ENCODE measurements around the gene BAD. TPM values are rescaled to one million over a fixed set of nuclear protein-coding genes. Genes with fewer than 3 reads are reported as not detected.
A peak's percentile ranks its signal among the peaks of the same experiment; 100 is the strongest.

Gene BAD
- total RNA-seq, 1 experiment from 2014 or later = 48.4 TPM

GRCh38 chr11:64268893-64269539 lies 15.4 kb downstream of the BAD start:
- Histone ChIP-seq H3K36me3 (ENCODE audit: insufficient read depth, low read length, poor library complexity, severe bottlenecking) (peaks cover 17% of the 10 kb centered on the region), H3K4me1 (ENCODE audit: insufficient read depth, low read length, poor library complexity, severe bottlenecking) (peaks cover 16% of the 10 kb centered on the region), H3K27ac (ENCODE audit: low read depth, low read length, poor library complexity, severe bottlenecking) (peak overlapping the region; percentile 94), H3K27me3 (replicated peaks; ENCODE audit: insufficient read depth, low read depth, low read length, poor library complexity) (no peaks in the 10 kb centered on the region), H3K4me3 (ENCODE audit: low read depth, low read length, poor library complexity, severe bottlenecking) (peak overlapping the region; percentile 78), H3K9me3 (ENCODE audit: low read depth, low read length, poor library complexity, severe bottlenecking) (no peaks in the 10 kb centered on the region)
- TF ChIP-seq EZH2 (IDR thresholded peaks at IDR 0.05; ENCODE audit: borderline replicate concordance, low read depth, low read length, poor library complexity, severe bottlenecking) (no peak), CTCF (conservative IDR thresholded peaks at IDR 0.05; ENCODE audit: low read depth, low read length) (no peak)
- intact Hi-C loops (cut with micrococcal nuclease; ENCODE audit: unreplicated experiment) = no loop called here
- POLR2A ChIA-PET (ENCODE audit: low non-redundant PET) = no interaction called here
- CTCF ChIA-PET = interaction anchor here (1.7 kb wide), 1 partner anchor 86 kb away, joined by 4 read pairs; no protein-coding TSS in a partner anchor
- no TSS peak for BruUV-seq (replicated peaks)
- DNase-seq (ENCODE audit: low spot score) = no peak

- Histone ChIP-seq H3K27ac (ENCODE audit: low read depth, low read length, poor library complexity, severe bottlenecking) (peak overlapping the region; percentile 94), H3K36me3 (ENCODE audit: insufficient read depth, low read length, poor library complexity, severe bottlenecking) (peaks cover 25% of the 10 kb centered on the region), H3K27me3 (replicated peaks; ENCODE audit: insufficient read depth, low read depth, low read length, poor library complexity) (no peaks in the 10 kb centered on the region), H3K4me1 (ENCODE audit: insufficient read depth, low read length, poor library complexity, severe bottlenecking) (peaks cover 16% of the 10 kb centered on the region), H3K4me3 (ENCODE audit: low read depth, low read length, poor library complexity, severe bottlenecking) (peak overlapping the region; percentile 78), H3K9me3 (ENCODE audit: low read depth, low read length, poor library complexity, severe bottlenecking) (no peaks in the 10 kb centered on the region)
- TF ChIP-seq EZH2 (IDR thresholded peaks at IDR 0.05; ENCODE audit: borderline replicate concordance, low read depth, low read length, poor library complexity, severe bottlenecking) (no peak), CTCF (conservative IDR thresholded peaks at IDR 0.05; ENCODE audit: low read depth, low read length) (no peak)
- DNase-seq (ENCODE audit: low spot score) = peak; percentile 47
- ChIA-PET CTCF (interaction anchor here (1.7 kb wide), 1 partner anchor 87 kb away, joined by 4 read pairs; no protein-coding TSS in a partner anchor), POLR2A (ENCODE audit: low non-redundant PET) (no interaction called here)
- BruUV-seq (replicated peaks) = no TSS peak
- intact Hi-C loops (cut with micrococcal nuclease; ENCODE audit: unreplicated experiment) = no loop called here
Observed at GRCh38 chr11:64268025-64268892, 16.2 kb downstream of the BAD start.

- intact Hi-C loops (cut with micrococcal nuclease; ENCODE audit: unreplicated experiment) = no loop called here
- Histone ChIP-seq H3K27ac (ENCODE audit: low read depth, low read length, poor library complexity, severe bottlenecking) (no peak overlapping the region), H3K36me3 (ENCODE audit: insufficient read depth, low read length, poor library complexity, severe bottlenecking) (peaks cover 33% of the 10 kb centered on the region), H3K4me1 (ENCODE audit: insufficient read depth, low read length, poor library complexity, severe bottlenecking) (peaks cover 16% of the 10 kb centered on the region), H3K4me3 (ENCODE audit: low read depth, low read length, poor library complexity, severe bottlenecking) (no peak overlapping the region), H3K9me3 (ENCODE audit: low read depth, low read length, poor library complexity, severe bottlenecking) (no peaks in the 10 kb centered on the region), H3K27me3 (replicated peaks; ENCODE audit: insufficient read depth, low read depth, low read length, poor library complexity) (no peaks in the 10 kb centered on the region)
- no peak for TF ChIP-seq EZH2 (IDR thresholded peaks at IDR 0.05; ENCODE audit: borderline replicate concordance, low read depth, low read length, poor library complexity, severe bottlenecking)
- no peak for TF ChIP-seq CTCF (conservative IDR thresholded peaks at IDR 0.05; ENCODE audit: low read depth, low read length)
- BruUV-seq (replicated peaks) = no TSS peak
- POLR2A ChIA-PET (ENCODE audit: low non-redundant PET) = interaction anchor here (0.7 kb wide), 1 partner anchor 57 kb away, joined by 3 read pairs; no protein-coding TSS in a partner anchor
- no peak for DNase-seq (ENCODE audit: low spot score)
- CTCF ChIA-PET = interaction anchor here (0.6 kb wide), 2 partner anchors 16 to 377 kb away, joined by 4 to 8 read pairs; no protein-coding TSS in a partner anchor
Observed at GRCh38 chr11:64267207-64267945, 17.1 kb downstream of the BAD start.
